Fibroblast of skin of abdomen (primary cell): ENCODE results near the gene POLR2L.

ENCODE experiments used
- DNase-seq: peaks from one replicate; pipeline ENCODE4 v3.0.0-alpha.2; 2013

The POLR2L gene

GRCh38 chr11:809287-810039 is 32.9 kb downstream of the POLR2L start, which contains the start of gene RPLP2:
RPLP2 (plus strand) TSS chr11:809967; CDS start chr11:810235, 268 bp downstream.
- DNase-seq = peak; percentile 97

- no peak for DNase-seq
Observed at GRCh38 chr11:808427-809286, 33.7 kb downstream of the POLR2L start.

- no peak for DNase-seq
Observed at GRCh38 chr11:804599-804964, 37.7 kb downstream of the POLR2L start.

GRCh38 chr11:803770-804598 is 38.3 kb downstream of the POLR2L start:
- DNase-seq = no peak

- DNase-seq = no peak
Observed at GRCh38 chr11:803467-803742, 38.9 kb downstream of the POLR2L start.

- no peak for DNase-seq
Observed at GRCh38 chr11:802693-803466, 39.4 kb downstream of the POLR2L start.

GRCh38 chr11:802018-802617 is 40.2 kb downstream of the POLR2L start:
- DNase-seq = no peak

GRCh38 chr11:801097-801780 is 41.1 kb downstream of the POLR2L start:
- no peak for DNase-seq

GRCh38 chr11:800473-800872 is 41.9 kb downstream of the POLR2L start:
- DNase-seq = no peak

GRCh38 chr11:799641-800316 is 42.5 kb downstream of the POLR2L start:
- no peak for DNase-seq

GRCh38 chr11:798093-798713 is 44.1 kb downstream of the POLR2L start, which contains the start of gene SLC25A22:
SLC25A22 (minus strand) TSS chr11:798281; CDS start chr11:795006, 3,275 bp downstream.
- DNase-seq = peak; percentile 76

GRCh38 chr11:797296-798092 is 44.8 kb downstream of the POLR2L start:
- peak; percentile 81 for DNase-seq

- no peak for DNase-seq
Observed at GRCh38 chr11:796565-797295, 45.6 kb downstream of the POLR2L start.

GRCh38 chr11:795634-796564 is 46.4 kb downstream of the POLR2L start:
- DNase-seq = peak; percentile 87

GRCh38 chr11:794766-795633 is 47.3 kb downstream of the POLR2L start:
- no peak for DNase-seq
